Stomach (tissue), 4 donors: Measurements from ENCODE around the gene ERN1.

Experiments used
- CTCF ChIP-seq, 7 experiments: fragments of 450-650 bp in 4 of 7; fragments of 200-600 bp in 3 of 7; sonication (generic) in 3 of 7; IDR thresholded peaks; one replicate each; pipeline ENCODE4 v1.5.1; 2016 to 2019; ENCODE audit warnings: antibody characterized with exemption in 7 of 7, control low read depth in 2 of 7, mild to moderate bottlenecking in 1 of 7
- POLR2A ChIP-seq, 4 donors: fragments of 450-650 bp; IDR thresholded peaks; one replicate each; pipeline ENCODE4 v1.6.1; 2016; ENCODE audit warnings: antibody characterized with exemption in 4 of 4, control low read depth in 2 of 4, mild to moderate bottlenecking in 1 of 4, moderate library complexity in 1 of 4
- POLR2AphosphoS5 ChIP-seq, 3 donors: sonication (generic); formaldehyde crosslinking; IDR thresholded peaks; one replicate each; pipeline ENCODE4 v1.6.1; 2016; ENCODE audit warnings: antibody characterized with exemption in 3 of 3

DNA sequence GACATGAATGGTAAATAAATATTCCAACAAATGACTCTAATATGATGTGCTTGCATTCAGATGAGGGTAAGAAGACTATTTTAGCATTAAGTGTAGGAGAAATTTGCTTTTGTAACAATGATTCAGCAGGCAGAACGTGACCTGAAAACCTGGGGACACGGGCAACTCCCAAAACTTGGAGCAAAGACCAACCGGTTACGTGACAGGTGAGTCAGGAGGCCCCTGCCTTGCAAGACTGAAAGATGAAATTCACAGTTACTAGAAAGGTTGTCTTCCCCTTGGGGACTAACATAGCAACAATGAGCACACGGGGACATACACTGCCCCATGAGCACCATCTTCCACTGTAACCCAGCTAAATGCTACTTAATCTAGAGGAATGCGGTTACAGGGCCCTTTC lies 33.5 kb upstream of the ERN1 start:
- no peak for TF ChIP-seq CTCF (IDR thresholded peaks at IDR 0.05)
- TF ChIP-seq POLR2AphosphoS5 (IDR thresholded peaks at IDR 0.05), result no peak
- TF ChIP-seq POLR2A (IDR thresholded peaks at IDR 0.05), result no peak
